Stimulated activated CD8-positive, alpha-beta memory T cell treated with anti-CD3 and anti-CD28 coated beads, Interleukin-12 subunit alpha, Interleukin-12 subunit beta, amount 100 ng/mL, for 1 hour (primary cell): Measurements from ENCODE around the gene GID8.
"Not testable (repeated sequence)": the region's sequence is repeated elsewhere in the genome, so short reads cannot be mapped to it uniquely, and the experiment has no call there.

ENCODE experiments used
- DNase-seq: peaks from one replicate; pipeline ENCODE4 v3.0.0-alpha.2; 2020; ENCODE audit warnings: low read depth

GID8 gene

DNA sequence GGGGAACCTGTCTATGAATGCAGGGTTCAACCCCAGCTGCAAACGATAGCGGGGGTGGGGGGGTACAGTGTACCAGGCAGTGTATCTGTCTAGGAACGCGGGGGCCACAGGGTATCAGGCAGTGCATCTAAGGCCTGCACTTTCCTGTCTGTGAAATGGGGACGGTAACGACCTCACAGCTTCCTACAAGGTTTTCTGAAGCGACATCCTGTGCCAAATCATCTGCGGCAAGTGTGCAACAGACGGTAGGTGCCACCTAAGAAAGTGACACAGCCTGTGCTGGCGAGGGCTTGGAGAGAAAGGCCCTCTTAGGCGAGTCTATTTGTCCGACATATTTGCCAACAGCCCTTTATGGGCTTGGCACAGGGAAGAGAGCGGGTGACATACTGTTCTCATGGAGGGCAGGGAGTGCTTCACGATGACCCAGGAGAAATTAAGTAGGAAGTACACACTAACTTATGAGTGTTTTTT is 15.5 kb upstream of the GID8 start:
- DNase-seq: no peak

DNA sequence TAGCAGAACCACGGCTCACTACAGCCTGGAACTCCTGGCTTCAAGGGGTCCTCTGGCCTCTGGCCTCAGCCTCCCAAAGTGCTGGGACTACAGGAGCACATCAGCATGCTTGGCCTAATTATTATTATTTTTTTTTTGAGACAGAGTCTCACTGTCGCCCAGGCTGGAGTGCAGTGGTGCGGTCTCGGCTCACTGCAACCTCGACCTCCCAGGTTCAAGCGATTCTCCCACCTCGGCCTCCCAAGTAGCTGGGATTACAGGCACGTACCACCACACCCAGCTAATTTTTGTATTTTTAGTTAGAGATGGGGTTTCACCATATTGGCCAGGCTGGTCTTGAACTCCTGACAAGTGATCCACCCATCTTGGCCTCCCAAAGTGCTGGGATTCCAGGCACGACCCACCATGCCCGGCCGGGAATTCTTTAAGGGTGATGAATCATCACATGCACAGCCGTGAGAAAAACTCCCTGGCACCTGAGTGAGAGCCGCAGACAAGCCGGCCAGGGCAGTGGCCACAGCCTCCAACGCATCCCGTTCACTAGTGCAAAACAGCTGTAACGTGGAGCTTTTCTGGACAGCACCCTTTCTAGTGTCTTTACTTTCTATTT is 14.8 kb upstream of the GID8 start:
- DNase-seq: not testable (repeated sequence)

DNA sequence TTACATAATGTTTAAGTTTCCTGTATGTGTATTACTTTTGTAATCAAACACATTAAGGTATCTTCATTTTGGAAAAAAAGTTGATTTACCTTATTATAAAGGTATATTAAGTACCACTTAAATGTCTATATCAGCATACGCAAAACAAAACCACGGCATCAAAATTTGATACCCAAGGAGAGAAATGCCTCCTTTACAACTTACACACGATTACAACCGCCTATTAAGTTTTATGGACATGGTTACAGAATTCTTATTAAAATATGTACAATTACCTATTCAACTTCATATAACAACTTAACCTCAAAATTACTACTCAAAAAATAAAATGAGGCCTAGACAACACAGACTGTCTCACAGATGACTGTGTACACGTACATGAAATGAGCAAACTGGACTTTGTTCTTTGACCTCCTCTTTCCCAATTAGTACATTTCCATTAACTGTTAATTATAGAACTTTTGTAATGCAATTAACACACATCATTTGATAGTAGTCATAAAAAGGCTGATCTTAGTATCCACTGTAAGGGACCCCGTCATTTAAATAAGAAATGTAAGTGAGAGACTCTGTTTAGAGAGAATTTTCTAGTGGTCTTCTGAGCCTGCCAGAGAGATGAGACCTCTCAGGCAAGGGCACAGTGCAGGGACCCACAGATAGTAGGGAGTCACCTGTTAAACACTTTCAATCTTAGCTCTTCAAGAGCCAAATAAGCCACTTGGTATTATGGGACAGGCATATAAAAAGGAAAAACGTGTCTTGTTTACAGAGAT is 14.1 kb upstream of the GID8 start:
- DNase-seq: no peak

DNA sequence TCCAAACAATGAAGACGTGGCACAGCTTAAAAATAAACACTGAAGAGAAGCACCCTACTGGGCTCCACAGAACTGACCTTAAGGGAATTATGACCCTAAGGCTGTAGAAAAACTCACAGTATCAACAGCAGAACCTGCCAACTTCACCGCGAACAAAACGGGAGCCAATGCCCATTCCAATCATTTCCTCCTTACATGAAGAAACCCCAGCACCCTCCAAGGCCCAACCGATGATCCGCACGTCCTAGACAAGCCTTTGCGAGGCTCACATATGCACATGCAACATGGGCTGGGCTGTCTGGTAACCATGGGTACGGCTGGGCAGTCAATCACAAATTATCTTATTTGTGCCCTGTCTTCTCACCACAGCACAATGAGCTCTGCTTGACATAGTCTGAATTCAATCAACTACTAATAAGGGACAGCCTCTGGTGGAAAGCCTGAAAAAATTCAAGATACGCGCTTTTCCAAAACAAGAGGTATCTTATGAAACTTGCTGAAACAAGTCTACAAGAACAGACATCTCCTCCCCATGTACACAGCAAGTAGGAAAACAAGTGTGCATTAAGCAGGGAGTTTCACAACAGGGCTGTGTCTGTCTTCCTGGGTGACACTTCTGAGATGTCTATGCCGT is 13.4 kb upstream of the GID8 start:
- DNase-seq: no peak

DNA sequence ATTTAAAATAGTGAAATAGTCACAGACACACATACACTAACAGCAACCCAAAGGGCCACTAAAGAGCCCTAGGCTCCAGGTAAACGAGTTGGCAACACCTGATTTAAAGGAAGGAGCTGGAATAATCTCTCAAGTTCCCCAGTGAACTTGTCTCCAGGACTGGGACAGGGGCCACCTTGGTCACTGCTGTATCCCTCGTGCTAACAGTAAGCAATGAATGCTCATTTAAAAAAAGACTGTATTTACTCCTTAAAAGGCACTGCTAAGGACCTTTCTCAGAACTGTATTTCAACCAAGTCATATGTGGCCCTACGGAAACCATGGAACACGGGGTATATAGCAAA is 12.9 kb upstream of the GID8 start:
- no peak for DNase-seq

DNA sequence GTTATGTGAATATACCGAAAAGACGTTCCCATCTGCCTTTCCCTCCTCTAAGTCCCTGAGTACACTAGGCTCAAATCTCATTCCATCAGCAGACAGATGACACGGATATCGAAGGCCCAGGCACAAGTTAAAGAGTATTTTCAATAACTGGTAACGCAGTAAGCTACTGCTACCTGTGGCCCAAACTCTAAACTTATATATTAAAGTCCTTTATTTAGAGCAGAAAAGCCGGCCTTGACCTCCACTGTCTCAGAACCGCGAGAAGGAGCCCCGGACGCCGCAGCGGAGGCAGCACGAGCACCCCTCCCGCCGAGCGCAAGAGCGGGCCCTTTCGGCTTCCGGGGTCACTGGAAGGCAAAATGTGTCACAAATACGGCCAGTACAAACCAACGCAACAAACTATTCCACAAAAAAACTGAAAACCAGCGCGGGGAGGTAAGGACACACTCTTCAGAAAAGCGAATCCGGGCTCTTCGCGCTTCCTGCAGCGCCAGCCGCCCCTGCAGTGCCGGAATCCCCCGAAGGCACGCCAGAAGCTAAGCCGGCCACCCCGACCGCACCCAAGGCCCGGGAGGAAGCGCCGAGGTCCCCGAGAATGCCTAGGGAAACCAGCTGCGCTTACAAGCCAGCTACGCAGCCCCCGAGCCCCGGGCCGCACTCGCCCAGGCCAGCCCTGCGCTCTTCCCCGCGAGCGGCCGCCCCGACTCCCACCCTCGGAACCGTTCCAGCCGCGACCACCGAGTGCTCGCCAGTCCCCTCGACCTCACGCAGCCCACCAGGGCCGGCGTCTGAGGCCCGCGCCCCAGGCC is 12.3 kb upstream of the GID8 start:
- DNase-seq: no peak

DNA sequence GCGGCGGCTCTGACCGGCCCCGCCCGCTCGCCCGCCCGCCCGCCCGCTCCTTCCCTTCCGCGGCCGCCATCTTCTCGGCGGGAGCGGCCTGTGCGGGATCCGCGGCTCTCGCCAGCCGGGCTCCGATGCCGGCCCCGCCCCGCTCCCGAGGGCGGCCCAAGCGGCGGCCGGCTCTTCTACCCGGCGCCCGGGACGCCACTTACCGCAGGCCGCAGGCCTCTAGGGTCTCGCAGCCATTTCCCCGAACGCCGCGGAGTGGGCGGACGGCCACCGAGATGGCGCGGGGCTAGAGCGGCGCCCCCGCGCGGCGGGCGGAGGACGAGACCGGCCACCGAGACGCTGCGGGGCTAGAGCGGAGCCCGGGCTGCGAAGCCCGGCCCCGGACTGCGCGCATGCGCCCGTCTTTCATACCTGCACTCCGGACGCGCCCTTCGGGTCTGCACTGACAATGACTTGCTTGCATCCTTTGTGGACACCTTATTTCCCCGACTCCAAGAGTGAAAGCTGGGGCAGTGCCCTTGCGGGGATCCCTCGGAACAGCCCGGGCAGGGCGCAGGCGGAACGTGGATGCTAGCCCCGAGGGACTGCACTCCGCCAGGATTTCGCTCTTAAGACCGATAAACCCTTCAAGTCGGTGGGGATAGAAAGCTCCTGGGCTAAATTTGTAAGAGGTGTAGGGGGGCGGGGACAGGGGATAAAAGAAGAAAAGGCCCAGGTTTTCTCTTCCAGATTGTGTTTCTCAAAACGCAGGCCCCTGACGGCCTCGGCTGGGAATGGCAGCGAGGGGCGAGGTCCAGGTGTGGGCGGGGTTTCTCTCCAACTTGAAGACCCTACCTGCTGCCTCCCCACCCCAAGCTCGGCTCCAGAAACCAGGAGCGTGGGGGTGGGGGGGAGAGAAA is 11.5 kb upstream of the GID8 start, which contains the start of gene DIDO1:
Gene DIDO1, minus strand, starts transcription at position 277 of the 899 bp plus-strand sequence.
- peak; percentile 83 for DNase-seq

DNA sequence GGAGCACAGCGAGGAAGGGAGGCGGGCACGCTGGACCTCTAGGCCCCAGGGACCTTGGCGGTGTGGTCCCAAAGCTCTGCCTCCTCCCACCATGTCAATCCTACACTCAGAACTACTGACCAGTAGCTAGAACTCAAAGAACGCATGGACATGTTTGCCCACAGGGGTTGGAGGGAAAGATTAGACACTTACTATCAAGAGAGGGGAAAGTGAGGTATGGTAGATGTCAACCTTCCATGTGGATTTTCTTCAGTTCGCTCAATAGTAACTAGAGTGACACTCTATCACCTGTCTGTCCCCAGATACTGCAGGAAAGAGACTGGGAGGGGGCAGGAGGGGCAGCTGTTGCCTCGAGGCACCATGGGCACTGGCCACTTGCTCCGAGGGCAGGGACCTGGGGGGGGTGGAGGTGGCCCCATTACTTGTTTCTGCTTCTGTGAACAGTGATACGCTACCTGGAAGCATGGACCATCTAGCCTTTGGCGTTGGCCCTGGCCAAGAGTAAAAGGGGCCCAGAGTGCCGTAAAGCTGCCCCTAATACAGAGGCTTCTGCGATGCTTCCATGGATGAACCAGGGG is 10.7 kb upstream of the GID8 start:
- DNase-seq: no peak

DNA sequence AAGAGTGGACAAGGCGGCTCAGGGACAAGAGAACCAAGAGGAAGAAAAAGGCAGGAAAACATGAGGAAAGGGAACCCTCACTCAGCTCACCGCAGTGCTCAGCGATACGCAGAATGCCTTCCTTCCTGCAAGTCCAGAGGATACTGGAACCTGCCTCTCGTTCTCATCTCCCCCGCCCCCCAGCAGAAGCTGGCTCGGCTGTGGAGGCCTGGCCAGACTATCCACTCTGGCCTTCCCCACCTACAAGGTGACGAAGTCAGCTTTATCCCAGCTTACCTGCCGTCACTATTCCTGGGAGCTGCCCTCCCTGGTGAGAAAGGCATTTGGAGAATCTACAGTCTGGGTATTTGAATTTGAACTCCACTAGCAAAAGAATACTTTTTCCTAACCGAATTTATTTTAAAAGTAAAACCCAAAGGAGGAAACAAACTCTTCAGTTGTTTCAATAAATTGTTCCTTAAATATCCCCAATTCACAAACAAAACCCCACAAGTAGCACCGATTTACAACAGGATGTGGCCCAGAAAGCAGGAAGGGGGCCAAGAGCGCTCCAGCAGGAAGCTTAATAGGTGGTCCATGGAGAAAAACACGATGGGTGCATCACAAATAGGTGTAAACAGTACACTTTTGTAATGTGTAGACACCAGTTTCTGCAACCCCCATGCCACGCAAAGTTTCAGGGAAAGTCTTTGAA is 9.6 kb upstream of the GID8 start:
- no peak for DNase-seq

DNA sequence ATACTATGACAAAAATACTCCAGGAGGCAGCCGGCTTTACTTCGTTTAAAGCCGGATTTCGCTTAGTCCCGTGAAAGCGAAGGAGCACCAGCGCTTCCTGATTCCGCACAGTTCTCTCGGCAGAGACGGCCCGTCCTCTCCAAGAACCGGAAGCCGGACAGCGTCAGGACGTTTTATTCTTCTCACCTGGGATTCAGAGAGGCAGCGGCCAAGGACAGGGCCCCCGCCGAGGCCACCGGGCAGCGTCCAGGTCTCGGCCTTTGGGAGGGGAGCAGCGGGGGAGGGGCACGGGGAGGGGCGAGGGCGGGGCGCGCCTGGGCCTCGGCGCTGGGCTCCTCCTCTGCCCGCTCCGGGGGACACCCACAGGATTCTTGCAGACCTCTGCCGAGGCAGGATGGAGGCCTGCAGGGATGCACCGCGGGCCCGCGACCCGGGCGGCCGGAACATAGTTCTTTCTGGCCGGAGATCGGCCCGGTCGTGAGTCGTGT is 8.9 kb upstream of the GID8 start:
- DNase-seq: no peak

DNA sequence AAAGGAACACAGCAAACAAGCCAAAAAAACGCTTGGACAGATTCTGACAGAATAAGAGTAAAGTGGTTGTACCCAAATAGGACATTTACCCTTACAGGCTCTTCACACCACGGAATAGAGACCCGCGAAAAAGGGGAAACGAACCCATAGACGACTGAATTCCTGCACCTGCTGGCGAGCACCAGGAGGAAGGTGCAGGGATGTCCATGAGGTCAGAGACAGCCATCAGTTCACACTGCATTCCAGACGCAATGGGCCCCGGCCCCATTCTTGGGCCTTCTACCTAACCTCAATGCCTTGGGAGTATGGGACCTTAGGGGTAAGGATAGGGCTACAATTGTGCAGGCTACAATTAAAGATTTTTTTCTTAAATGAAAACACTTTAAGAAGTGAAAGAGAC is 6.5 kb upstream of the GID8 start:
- no peak for DNase-seq

DNA sequence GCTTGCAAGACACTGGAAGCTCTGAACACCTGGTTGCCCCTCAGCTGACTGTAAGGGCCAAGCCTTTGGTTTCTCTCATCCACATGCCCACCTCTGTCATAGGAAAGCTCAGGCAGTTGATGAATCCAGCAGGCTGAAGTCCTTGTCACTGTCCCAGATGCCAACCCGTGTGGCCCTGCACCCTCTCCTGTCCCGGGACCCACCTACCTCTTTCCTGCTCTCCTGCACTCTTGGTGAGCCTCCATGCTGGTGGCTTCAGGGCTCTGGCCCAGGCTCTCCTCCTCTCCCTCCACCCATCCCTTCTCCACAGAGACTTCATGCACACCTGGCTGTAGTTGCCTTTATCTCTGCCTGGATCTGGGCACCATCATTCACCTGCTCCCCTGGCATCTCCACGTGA is 4.0 kb upstream of the GID8 start:
- DNase-seq: no peak

DNA sequence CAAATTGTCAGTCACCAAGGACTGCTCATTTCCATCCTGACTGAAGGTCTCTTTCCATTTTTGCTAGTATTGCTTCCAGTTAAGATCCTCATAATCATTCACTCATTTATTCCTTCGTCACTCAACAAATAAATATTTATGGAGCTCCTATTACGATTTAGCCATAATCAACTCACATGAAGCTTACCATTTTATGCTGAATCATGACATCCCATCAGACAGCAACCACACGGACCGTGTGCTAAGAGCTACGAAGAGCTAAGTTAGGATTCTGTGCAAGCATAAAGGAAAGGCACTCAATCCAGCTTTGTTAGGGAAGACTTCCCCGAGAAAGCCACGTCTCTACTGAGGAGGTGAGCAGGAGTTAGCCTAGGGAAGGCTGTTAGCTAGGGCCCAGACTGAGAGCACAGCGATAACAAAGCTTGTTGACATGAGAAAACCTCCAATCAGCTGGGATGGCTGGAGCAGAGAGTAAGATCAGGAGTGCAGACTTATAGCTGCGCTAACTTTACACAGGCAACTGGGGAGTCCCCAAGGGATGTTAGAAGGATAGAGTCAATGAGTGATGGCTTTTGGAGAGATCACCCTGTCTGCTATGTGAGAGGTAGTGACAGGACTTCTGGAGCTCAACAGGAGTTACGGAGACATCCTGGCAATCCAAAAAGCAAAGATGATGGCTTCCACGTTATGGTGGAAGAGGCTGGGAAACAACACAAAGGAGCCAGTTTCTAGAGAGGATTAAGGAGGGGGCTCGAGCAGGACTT is 2.6 kb upstream of the GID8 start:
- DNase-seq: no peak

DNA sequence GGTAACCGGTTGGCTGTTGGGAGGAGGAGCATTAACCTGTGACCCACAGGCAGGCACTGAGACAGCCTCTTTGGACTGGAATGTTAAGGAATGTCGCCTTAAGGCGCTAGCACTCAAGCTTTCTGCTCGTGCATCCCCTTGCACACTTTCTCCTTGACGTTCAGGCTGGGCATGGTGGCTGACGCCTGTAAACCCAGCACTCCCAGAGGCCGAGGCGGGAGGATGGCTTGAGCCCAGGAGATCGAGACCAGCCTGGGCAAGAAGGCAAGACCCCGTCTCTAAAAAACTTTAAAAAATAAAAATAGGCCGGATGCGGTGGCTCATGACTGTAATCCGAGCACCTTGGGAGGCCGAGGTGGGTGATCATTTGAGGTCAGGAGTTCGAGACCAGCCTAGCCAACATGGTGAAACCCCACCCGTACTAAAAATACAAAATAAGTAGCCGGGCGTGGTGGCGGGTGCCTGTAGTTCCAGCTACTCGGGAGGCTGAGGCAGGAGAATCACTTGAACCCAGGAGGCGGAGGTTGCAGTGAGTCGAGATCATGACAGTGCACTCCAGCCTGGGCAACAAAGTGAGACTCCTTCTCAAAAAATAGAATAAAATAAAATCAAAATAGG is 1.9 kb upstream of the GID8 start:
- no peak for DNase-seq

DNA sequence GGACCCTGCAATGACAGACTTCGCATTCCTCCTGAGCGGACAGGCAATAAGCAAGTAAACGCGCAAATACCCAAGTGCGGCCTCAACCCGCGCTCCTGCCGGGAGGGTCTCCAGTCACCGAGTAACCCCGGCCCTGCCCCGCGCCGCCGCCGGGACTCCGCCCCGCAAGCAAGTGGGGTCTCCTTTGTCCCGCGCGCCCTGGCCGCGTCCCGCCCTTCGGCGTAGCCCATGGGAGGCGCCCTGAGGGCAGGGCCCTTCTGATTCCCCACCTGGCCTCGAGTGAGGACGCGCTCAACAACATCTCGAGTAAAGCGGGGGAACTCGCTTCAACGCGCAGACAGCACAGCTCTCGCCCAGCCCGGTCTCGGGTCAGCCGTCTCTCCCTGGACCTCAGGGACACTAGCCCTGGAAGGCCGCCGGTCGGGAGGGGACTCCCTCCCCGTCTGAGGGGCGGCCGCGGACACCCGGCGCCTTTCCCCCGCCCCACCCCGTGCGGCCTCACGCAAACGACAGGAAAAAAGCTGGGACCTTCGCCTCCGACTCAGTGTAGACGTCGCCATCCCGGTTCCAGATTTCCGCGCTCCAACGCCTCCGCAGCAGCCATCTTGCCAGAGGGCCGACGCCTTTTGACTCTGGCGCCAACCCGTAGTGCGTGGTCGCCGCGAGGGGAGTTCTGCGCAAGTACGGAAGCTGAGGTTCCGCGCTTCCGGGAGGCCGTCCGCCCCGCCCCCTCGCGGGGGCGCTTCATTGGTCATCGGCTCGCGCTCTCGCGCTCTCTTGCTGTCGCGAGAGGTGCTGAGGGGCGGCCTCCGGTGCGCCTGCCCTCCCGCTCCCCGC is 461 bp upstream of the GID8 start:
- peak; percentile 95 for DNase-seq

DNA sequence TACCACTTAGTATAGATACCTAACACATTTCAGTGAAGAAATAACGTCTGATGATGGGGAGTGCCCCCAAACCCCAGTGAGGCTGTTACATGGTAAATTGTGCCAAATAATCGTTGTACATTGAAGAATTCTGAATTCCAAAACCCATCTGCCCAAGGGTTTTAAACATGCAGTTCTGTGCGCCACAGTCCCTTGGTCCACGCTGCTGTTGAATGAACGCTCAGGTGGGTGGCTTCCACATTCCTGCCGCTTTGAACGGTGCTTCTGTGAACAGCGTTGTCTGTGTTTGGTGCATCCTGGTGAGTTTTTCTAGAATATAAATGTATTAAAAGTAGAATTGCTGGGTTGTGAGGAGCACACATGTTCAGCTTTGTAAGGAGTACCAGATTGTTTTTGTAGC is 2.9 kb downstream of the GID8 start:
- DNase-seq: no peak

DNA sequence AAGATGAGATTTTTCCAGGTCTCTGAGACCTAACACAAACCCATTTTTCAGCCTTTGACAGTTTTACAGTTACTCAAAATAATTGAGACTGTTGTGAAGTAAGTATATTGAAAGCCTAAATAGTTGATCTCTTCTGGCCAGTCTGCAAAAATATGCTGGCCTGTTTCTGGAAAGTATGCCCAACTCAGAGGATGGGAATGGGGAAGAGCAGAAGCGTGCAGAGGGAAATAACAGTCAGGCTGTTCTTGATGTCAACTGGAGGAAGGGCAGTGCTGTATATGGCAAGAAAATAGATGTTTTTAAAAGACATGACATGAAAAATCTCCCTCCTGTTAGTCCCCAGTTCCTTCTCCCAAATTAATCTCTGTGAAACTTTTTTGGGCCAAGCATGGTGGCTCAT is 3.8 kb downstream of the GID8 start:
- DNase-seq: no peak

DNA sequence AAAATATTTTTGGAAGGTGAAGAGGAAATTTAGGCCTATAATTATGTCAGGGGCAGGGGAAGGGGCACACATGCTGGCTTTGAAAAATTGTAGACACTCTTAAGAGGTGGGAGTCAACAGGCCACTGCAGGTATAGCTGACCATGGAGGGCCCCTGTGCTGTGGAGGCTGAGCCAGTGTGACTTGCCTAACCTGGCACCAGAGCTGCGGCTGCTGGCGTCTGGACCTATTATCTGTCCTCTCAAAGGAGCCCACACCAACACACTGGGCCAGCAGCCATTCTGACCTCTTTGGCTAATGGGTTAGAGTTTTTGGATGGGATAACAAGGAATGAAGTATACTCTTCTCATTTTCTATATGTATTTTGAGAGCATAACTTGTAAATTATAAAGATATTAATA is 4.5 kb downstream of the GID8 start:
- no peak for DNase-seq
